Measurements from ENCODE around the gene FHIT.
A peak's percentile ranks its signal among the peaks of the same experiment; 100 is the strongest.

FHIT gene

DNA sequence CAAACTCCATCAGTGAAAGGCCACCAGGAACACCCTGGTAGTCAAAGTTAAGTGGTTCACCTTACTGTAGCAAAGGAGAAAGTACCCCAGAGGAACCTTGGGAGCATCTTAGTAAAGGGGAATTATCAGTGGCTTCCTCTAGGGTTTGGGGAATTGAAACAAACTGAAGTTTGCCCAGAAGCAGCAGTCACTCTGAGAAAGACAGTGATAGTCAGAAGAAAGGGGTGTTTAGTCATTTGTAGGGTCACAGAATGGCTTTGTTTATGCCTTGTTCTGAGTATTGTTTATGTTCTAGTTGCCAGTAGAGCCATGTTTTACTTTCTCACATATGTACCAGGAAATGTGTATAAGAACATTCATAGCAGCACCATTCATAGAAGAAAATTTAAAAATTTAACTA lies 93.8 kb downstream of the FHIT start:
- H3K4me1 ChIP-seq (ENCODE audit: insufficient read depth, insufficient read length), result no peaks in the 10 kb centered on the region
- DNase-seq (ENCODE audit: low read depth, low spot score), result no peak
- no peak overlapping the region for H3K4me3 ChIP-seq (ENCODE audit: insufficient read length, low read depth)
- TF ChIP-seq ZNF274 (IDR thresholded peaks at IDR 0.05; ENCODE audit: low read depth, low read length) (no peak), SUZ12 (IDR thresholded peaks at IDR 0.05; ENCODE audit: extremely low read depth, insufficient read depth, insufficient read length) (no peak), YY1 (IDR thresholded peaks at IDR 0.05; ENCODE audit: insufficient read depth, insufficient read length) (no peak)
- no peaks in the 10 kb centered on the region for H3K9me3 ChIP-seq (ENCODE audit: insufficient read depth, low read length)
- H3K27me3 ChIP-seq (ENCODE audit: insufficient read depth, insufficient read length), result no peaks in the 10 kb centered on the region
- H3K9ac ChIP-seq (ENCODE audit: insufficient read length, low read depth), result no peak overlapping the region
- no peaks in the 10 kb centered on the region for H3K36me3 ChIP-seq (ENCODE audit: insufficient read depth, insufficient read length, low read length)

DNA sequence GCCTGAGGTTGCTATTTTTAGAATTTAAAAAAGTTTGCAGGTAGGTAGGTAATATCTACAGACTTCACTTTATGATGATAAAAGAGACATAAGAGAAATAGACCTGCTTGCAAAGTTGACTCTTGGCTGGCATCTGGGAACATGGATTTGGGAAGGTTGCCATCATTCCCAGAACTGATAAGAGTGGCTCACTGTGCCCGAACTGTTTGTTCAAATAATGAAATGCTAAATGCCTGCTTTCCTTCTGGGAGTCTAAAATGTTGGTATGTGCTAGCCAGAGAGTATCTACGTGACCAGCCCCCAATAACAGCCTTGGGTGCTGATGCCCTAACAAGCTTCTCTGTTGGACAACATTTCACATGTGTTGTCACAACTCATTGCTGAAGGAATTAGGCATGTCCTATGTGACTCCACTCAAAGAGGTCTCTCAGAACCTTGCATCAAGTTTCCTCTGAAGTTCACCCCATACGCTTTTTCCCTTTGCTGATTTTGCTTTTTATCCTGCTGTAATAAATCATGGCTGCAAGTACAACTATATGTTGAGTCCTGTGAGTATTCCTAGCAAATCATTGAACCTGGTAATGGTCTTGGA lies 95.5 kb downstream of the FHIT start:
- Histone ChIP-seq H3K9ac (ENCODE audit: insufficient read length, low read depth) (no peak overlapping the region), H3K36me3 (ENCODE audit: insufficient read depth, insufficient read length, low read length) (no peaks in the 10 kb centered on the region), H3K4me1 (ENCODE audit: insufficient read depth, insufficient read length) (no peaks in the 10 kb centered on the region), H3K27me3 (ENCODE audit: insufficient read depth, insufficient read length) (no peaks in the 10 kb centered on the region), H3K4me3 (ENCODE audit: insufficient read length, low read depth) (no peak overlapping the region), H3K9me3 (ENCODE audit: insufficient read depth, low read length) (no peaks in the 10 kb centered on the region)
- DNase-seq (ENCODE audit: low read depth, low spot score), result no peak
- no peak for TF ChIP-seq SUZ12 (IDR thresholded peaks at IDR 0.05; ENCODE audit: extremely low read depth, insufficient read depth, insufficient read length)
- TF ChIP-seq YY1 (IDR thresholded peaks at IDR 0.05; ENCODE audit: insufficient read depth, insufficient read length), result no peak
- TF ChIP-seq ZNF274 (IDR thresholded peaks at IDR 0.05; ENCODE audit: low read depth, low read length), result no peak

DNA sequence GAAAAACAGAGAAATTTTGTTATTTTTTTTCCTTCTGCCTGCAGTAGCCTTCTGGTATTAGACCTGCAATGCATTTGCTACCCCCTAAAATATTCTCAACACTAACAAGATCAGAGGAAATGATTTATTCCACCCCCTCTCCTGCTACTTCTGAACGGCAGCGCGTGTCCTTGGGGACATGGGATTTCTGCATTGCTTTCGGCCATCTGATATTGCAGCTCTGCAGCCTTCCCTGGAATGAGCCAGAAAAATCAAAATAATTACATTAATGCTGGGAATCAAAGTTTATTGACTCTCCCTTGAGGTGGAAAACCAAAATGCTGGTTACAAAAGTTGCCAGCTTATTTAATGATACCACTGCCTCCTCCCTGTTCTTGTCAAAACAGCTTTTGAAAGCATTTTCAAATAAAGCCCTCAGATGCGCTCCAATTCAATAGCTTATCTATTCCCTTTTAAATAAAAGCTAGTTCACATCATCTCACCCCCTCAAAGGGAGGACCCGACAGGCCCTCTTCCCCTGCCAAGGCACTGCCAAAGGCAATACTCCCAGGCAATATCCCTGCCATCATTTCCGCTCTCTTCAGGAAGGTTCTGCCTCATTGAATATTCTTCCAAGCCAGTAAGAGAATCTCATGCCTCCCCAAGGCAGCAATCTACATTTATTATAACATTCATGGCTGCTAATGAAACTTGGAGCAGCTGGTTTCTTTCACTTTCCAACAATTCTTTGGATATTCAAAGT lies 96.6 kb downstream of the FHIT start:
- no peak for TF ChIP-seq YY1 (IDR thresholded peaks at IDR 0.05; ENCODE audit: insufficient read depth, insufficient read length)
- TF ChIP-seq ZNF274 (IDR thresholded peaks at IDR 0.05; ENCODE audit: low read depth, low read length), result no peak
- TF ChIP-seq SUZ12 (IDR thresholded peaks at IDR 0.05; ENCODE audit: extremely low read depth, insufficient read depth, insufficient read length), result no peak
- H3K4me1 ChIP-seq (ENCODE audit: insufficient read depth, insufficient read length), result no peaks in the 10 kb centered on the region
- H3K9me3 ChIP-seq (ENCODE audit: insufficient read depth, low read length), result no peaks in the 10 kb centered on the region
- DNase-seq (ENCODE audit: low read depth, low spot score), result no peak
- H3K27me3 ChIP-seq (ENCODE audit: insufficient read depth, insufficient read length), result no peaks in the 10 kb centered on the region
- no peak overlapping the region for H3K4me3 ChIP-seq (ENCODE audit: insufficient read length, low read depth)
- no peaks in the 10 kb centered on the region for H3K36me3 ChIP-seq (ENCODE audit: insufficient read depth, insufficient read length, low read length)
- H3K9ac ChIP-seq (ENCODE audit: insufficient read length, low read depth), result no peak overlapping the region

DNA sequence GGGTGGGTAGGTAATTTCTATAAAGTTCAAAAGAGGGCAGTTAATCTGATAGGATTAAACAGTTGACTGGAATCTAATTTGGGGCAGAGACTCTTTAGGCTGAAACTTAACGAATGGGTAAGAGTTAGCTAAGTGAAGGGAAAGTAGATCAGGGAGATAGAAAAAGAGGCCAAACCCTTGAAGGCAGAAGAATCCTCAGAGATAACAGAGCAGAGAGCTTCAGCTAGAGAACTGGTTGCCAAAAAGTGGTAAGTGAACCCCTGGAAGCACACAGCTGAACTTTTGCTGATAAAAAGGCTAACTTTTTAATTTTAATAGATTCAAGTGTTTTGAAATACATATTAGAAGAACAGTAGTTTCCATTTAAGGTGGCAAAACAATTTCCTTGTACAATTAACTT lies 99.2 kb downstream of the FHIT start:
- Histone ChIP-seq H3K9me3 (ENCODE audit: insufficient read depth, low read length) (no peaks in the 10 kb centered on the region), H3K36me3 (ENCODE audit: insufficient read depth, insufficient read length, low read length) (no peaks in the 10 kb centered on the region), H3K27me3 (ENCODE audit: insufficient read depth, insufficient read length) (no peaks in the 10 kb centered on the region), H3K4me3 (ENCODE audit: insufficient read length, low read depth) (no peak overlapping the region), H3K9ac (ENCODE audit: insufficient read length, low read depth) (no peak overlapping the region), H3K4me1 (ENCODE audit: insufficient read depth, insufficient read length) (no peaks in the 10 kb centered on the region)
- no peak for TF ChIP-seq SUZ12 (IDR thresholded peaks at IDR 0.05; ENCODE audit: extremely low read depth, insufficient read depth, insufficient read length)
- TF ChIP-seq YY1 (IDR thresholded peaks at IDR 0.05; ENCODE audit: insufficient read depth, insufficient read length), result no peak
- TF ChIP-seq ZNF274 (IDR thresholded peaks at IDR 0.05; ENCODE audit: low read depth, low read length), result no peak
- no peak for DNase-seq (ENCODE audit: low read depth, low spot score)

DNA sequence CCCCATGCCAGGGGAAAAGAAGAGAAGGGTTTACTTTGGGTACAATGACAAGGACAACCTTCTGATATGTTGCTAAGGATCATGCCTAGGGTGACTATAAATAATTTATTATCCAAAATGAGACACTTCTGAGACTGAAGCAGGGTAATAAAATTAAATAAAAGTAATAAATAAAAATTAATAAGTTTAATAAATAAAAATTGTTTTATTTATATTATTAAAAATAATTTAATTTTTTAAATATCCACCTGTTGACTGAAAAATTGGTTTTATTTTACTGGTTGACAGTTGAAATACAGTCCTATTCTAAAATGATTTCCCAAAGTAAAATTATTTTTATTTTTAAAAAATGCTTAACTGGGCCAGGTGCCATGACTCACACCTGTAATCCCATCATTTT lies 102.0 kb downstream of the FHIT start:
- TF ChIP-seq SUZ12 (IDR thresholded peaks at IDR 0.05; ENCODE audit: extremely low read depth, insufficient read depth, insufficient read length), result no peak
- no peak for TF ChIP-seq YY1 (IDR thresholded peaks at IDR 0.05; ENCODE audit: insufficient read depth, insufficient read length)
- TF ChIP-seq ZNF274 (IDR thresholded peaks at IDR 0.05; ENCODE audit: low read depth, low read length), result no peak
- Histone ChIP-seq H3K4me3 (ENCODE audit: insufficient read length, low read depth) (no peak overlapping the region), H3K27me3 (ENCODE audit: insufficient read depth, insufficient read length) (no peaks in the 10 kb centered on the region), H3K36me3 (ENCODE audit: insufficient read depth, insufficient read length, low read length) (no peaks in the 10 kb centered on the region), H3K9ac (ENCODE audit: insufficient read length, low read depth) (no peak overlapping the region), H3K9me3 (ENCODE audit: insufficient read depth, low read length) (peaks cover 9% of the 10 kb centered on the region), H3K4me1 (ENCODE audit: insufficient read depth, insufficient read length) (no peaks in the 10 kb centered on the region)
- DNase-seq (ENCODE audit: low read depth, low spot score), result no peak

DNA sequence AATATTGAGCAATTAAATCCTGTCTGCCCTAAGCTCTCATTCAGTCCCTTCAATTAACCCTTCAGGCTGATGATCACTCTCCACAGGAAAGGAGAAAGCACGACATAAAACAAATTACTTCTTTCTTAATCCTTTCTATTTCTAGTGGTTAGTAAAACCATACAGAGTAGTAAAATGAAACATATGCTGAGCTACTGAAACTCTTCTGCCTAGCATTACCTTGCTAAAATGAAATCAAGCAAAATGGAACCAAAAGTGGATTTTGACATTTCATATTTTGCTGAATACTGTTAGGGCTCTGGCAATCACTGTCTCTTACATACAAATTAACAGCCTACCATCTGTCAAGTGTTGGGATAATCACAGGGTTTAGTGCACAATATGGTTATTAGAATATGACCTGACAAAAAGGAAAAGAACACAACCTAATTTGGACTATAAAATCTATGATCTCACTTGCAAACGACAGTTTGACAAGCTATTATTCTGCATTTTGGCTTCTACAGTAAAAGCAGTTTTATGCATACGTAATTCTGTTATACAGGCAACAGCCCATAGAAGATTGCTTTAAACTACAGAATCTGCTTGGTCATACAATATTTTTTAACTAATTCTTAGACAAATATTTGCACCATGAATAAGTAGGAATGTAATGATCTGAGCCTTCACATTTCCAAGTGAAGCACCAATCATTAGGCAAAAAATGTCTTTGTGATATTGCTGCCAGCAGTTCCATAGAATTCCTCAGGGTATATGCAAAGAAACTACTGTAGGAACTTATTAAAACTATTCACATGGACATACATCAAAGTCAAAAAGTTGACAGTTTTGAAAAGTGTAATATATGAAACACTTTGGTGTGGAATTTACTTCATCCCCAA lies 105.0 kb downstream of the FHIT start:
- Histone ChIP-seq H3K9ac (ENCODE audit: insufficient read length, low read depth) (no peak overlapping the region), H3K4me3 (ENCODE audit: insufficient read length, low read depth) (no peak overlapping the region), H3K4me1 (ENCODE audit: insufficient read depth, insufficient read length) (no peaks in the 10 kb centered on the region), H3K27me3 (ENCODE audit: insufficient read depth, insufficient read length) (no peaks in the 10 kb centered on the region), H3K36me3 (ENCODE audit: insufficient read depth, insufficient read length, low read length) (no peaks in the 10 kb centered on the region), H3K9me3 (ENCODE audit: insufficient read depth, low read length) (peaks cover 9% of the 10 kb centered on the region)
- TF ChIP-seq YY1 (IDR thresholded peaks at IDR 0.05; ENCODE audit: insufficient read depth, insufficient read length) (no peak), SUZ12 (IDR thresholded peaks at IDR 0.05; ENCODE audit: extremely low read depth, insufficient read depth, insufficient read length) (no peak), ZNF274 (IDR thresholded peaks at IDR 0.05; ENCODE audit: low read depth, low read length) (no peak)
- no peak for DNase-seq (ENCODE audit: low read depth, low spot score)

DNA sequence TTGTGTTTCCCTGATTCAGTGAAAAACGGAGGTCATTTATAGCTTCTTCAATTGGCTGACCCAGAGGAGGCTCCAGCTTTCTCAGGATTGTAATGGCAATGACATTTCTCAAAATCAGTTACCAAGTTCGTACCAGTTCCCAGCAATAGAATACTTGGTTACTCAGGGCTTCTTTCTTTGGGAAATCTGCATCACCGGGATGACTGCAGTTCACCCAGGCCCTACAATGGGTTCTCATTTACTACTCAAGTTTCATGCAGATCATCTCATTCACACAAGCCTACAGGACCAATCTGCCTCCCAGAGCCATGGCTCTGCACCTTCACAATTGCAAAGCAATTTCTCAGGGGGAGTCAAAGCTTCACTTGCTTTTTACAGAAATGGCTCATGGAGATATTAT lies 109.6 kb downstream of the FHIT start:
- H3K4me1 ChIP-seq (ENCODE audit: insufficient read depth, insufficient read length), result no peaks in the 10 kb centered on the region
- TF ChIP-seq SUZ12 (IDR thresholded peaks at IDR 0.05; ENCODE audit: extremely low read depth, insufficient read depth, insufficient read length), result no peak
- no peak for TF ChIP-seq YY1 (IDR thresholded peaks at IDR 0.05; ENCODE audit: insufficient read depth, insufficient read length)
- TF ChIP-seq ZNF274 (IDR thresholded peaks at IDR 0.05; ENCODE audit: low read depth, low read length), result no peak
- peaks cover 28% of the 10 kb centered on the region for H3K9me3 ChIP-seq (ENCODE audit: insufficient read depth, low read length)
- H3K9ac ChIP-seq (ENCODE audit: insufficient read length, low read depth), result no peak overlapping the region
- DNase-seq (ENCODE audit: low read depth, low spot score), result peak; percentile 85
- no peaks in the 10 kb centered on the region for H3K27me3 ChIP-seq (ENCODE audit: insufficient read depth, insufficient read length)
- H3K4me3 ChIP-seq (ENCODE audit: insufficient read length, low read depth), result no peak overlapping the region
- no peaks in the 10 kb centered on the region for H3K36me3 ChIP-seq (ENCODE audit: insufficient read depth, insufficient read length, low read length)
